Mucosa of gallbladder (tissue), 1 donor: ENCODE measurements around the gene ZBED1. TPM values are rescaled to one million over a fixed set of nuclear protein-coding genes. Genes with fewer than 3 reads are reported as not detected.
"Not testable (repeated sequence)": the region's sequence is repeated elsewhere in the genome, so short reads cannot be mapped to it uniquely, and the experiment has no call there.

Experiments used
- DNase-seq: peaks from one replicate; pipeline ENCODE4 v3.0.0-alpha.2; 2020; ENCODE audit warnings: low spot score
- total RNA-seq: library from RNA; stranded (reverse); gene quantifications from one replicate; pipeline ENCODE4 v1.2.1, GENCODE V29; 2021
- donor health status: DM: no; HTN: no; CAD: no.

ZBED1 gene
- 80.2 TPM for total RNA-seq

- no peak for DNase-seq
Measured at GRCh38 chrX:2500803-2501558, at the start of gene ZBED1, which contains the start of gene DHRSX. Gene ZBED1 (minus strand): TSS chrX:2500976. CDS start chrX:2490719, 10,257 bp downstream. Gene DHRSX (minus strand): TSS chrX:2500976. CDS start chrX:2500925, 51 bp downstream.

GRCh38 chrX:2549876-2550275 lies 49.1 kb upstream of the ZBED1 start:
- DNase-seq, result no peak

- DNase-seq, result no peak
Measured at GRCh38 chrX:2548711-2549423, 48.1 kb upstream of the ZBED1 start.

- DNase-seq, result no peak
Measured at GRCh38 chrX:2547736-2548135, 47.0 kb upstream of the ZBED1 start.

- no peak for DNase-seq
Measured at GRCh38 chrX:2546496-2546895, 45.7 kb upstream of the ZBED1 start.

- DNase-seq, result no peak
Measured at GRCh38 chrX:2545144-2545543, 44.4 kb upstream of the ZBED1 start.

GRCh38 chrX:2542826-2543521 lies 42.2 kb upstream of the ZBED1 start:
- DNase-seq, result no peak

- DNase-seq, result no peak
Measured at GRCh38 chrX:2541603-2542002, 40.8 kb upstream of the ZBED1 start.

- DNase-seq, result no peak
Measured at GRCh38 chrX:2540426-2540947, 39.7 kb upstream of the ZBED1 start.

- DNase-seq, result no peak
Measured at GRCh38 chrX:2539586-2539985, 38.8 kb upstream of the ZBED1 start.

GRCh38 chrX:2538031-2538757 lies 37.4 kb upstream of the ZBED1 start:
- DNase-seq, result no peak

GRCh38 chrX:2536974-2537373 lies 36.2 kb upstream of the ZBED1 start:
- DNase-seq, result no peak

- DNase-seq, result no peak
Measured at GRCh38 chrX:2536141-2536540, 35.4 kb upstream of the ZBED1 start.

GRCh38 chrX:2534261-2535021 lies 33.7 kb upstream of the ZBED1 start:
- DNase-seq, result not testable (repeated sequence)

GRCh38 chrX:2533424-2533823 lies 32.6 kb upstream of the ZBED1 start:
- no peak for DNase-seq

- DNase-seq, result no peak
Measured at GRCh38 chrX:2526390-2526789, 25.6 kb upstream of the ZBED1 start.

- no peak for DNase-seq
Measured at GRCh38 chrX:2523911-2524310, 23.1 kb upstream of the ZBED1 start.

- no peak for DNase-seq
Measured at GRCh38 chrX:2521927-2522386, 21.2 kb upstream of the ZBED1 start.

GRCh38 chrX:2521092-2521926 lies 20.5 kb upstream of the ZBED1 start:
- DNase-seq, result peak; percentile 21

- DNase-seq, result no peak
Measured at GRCh38 chrX:2520539-2520938, 19.8 kb upstream of the ZBED1 start.
